Right lobe of liver (tissue), 6 donors: ENCODE data around the gene PKD2L1. TPM values are rescaled to one million over a fixed set of nuclear protein-coding genes. Genes with fewer than 3 reads are reported as not detected.
"Not testable (repeated sequence)": the region's sequence is repeated elsewhere in the genome, so short reads cannot be mapped to it uniquely, and the experiment has no call there.

ENCODE experiments used
- ATAC-seq, 4 donors: fragments of 200-7000 bp; cut with Tn5 transposase; one replicate each; pipeline ENCODE4 v1.9.1; 2020; ENCODE audit warnings: mild to moderate bottlenecking in 4 of 4, moderate library complexity in 4 of 4
- DNase-seq, 3 donors: peaks; one replicate each; pipeline ENCODE4 v3.0.0-alpha.2; 2020
- H3K27ac ChIP-seq, 3 donors: fragments of 200-600 bp; one replicate each; pipeline ENCODE4 v1.8.0; 2022
- H3K27me3 ChIP-seq, 2 donors: fragments of 200-600 bp; one replicate each; pipeline ENCODE4 v1.8.0; 2022
- H3K36me3 ChIP-seq, 4 donors: fragments of 200-600 bp; sonication (generic) in 1 of 4; one replicate each; pipeline versions ENCODE4 v1.5.1 to v1.8.0; 2017 to 2022; ENCODE audit warnings: control low read depth in 1 of 4
- H3K4me1 ChIP-seq, 4 donors: fragments of 200-600 bp; sonication (generic) in 1 of 4; one replicate each; pipeline versions ENCODE4 v1.5.1 to v1.8.0; 2017 to 2022; ENCODE audit warnings: control low read depth in 1 of 4
- H3K4me3 ChIP-seq, 3 donors: fragments of 200-600 bp; one replicate each; pipeline ENCODE4 v1.8.0; 2022
- H3K9me3 ChIP-seq, 4 donors: fragments of 200-600 bp; sonication (generic) in 1 of 4; one replicate each; pipeline versions ENCODE4 v1.5.1 to v1.8.0; 2017 to 2022; ENCODE audit warnings: control low read depth in 1 of 4
- POLR2A ChIP-seq: fragments of 450-650 bp; IDR thresholded peaks from one replicate; pipeline ENCODE4 v1.6.1; 2017; ENCODE audit warnings: antibody characterized with exemption, mild to moderate bottlenecking
- WGBS: methylation state at CpG from one replicate; pipeline ENCODE4 v1.1.6; 2018; ENCODE audit warnings: low coverage, low lambda C conversion rate; ENCODE audit not compliant: insufficient coverage; ENCODE audit errors: missing lambda C conversion rate; 5-methylcytosine and 5-hydroxymethylcytosine counted together
- intact Hi-C, 2 donors: fragments of 100-400 bp; cut with DNase I; formaldehyde crosslinking; loops; one replicate each; pipeline versions ENCODE4 v1.11.2 to v1.14.1; 2022
- total RNA-seq, 6 experiments: library from RNA; depleted of rRNA in 2 of 6; stranded (reverse); fragments of >200 nt in 2 of 6; fragmentation: NEBNext Ultra II Directional in 3 of 6; extraction: Animal tissue kit (Norgen Biotek cat#: 25700) in 3 of 6; gene quantifications; one replicate each; pipeline versions ENCODE4 v1.1.0 to v1.2.4, GENCODE V29; 2016 to 2023
- TF ChIP-seq, protein P1 (sequence below), 4 donors: fragments of 200-600 bp in 3 of 4; fragments of 450-650 bp in 1 of 4; IDR thresholded peaks; one replicate each; pipeline versions ENCODE4 v1.5.1 to v1.8.0; 2016 to 2022; ENCODE audit warnings: antibody characterized with exemption in 4 of 4, mild to moderate bottlenecking in 2 of 4
- donor health status: DM: no; HTN: yes; CAD: no.
- donor health status: DM: no; HTN: no; CAD: no.
- donor health status: DM: no; HTN: no; CAD: no.
- donor health status: DM: no; HTN: yes; CAD: no.
- donor health status: DM: no; HTN: yes; CAD: no.

The PKD2L1 gene
- total RNA-seq, 6 experiments from 2014 or later = 0.12 to 0.26 (median 0.22) TPM; not detected in 3

DNA sequence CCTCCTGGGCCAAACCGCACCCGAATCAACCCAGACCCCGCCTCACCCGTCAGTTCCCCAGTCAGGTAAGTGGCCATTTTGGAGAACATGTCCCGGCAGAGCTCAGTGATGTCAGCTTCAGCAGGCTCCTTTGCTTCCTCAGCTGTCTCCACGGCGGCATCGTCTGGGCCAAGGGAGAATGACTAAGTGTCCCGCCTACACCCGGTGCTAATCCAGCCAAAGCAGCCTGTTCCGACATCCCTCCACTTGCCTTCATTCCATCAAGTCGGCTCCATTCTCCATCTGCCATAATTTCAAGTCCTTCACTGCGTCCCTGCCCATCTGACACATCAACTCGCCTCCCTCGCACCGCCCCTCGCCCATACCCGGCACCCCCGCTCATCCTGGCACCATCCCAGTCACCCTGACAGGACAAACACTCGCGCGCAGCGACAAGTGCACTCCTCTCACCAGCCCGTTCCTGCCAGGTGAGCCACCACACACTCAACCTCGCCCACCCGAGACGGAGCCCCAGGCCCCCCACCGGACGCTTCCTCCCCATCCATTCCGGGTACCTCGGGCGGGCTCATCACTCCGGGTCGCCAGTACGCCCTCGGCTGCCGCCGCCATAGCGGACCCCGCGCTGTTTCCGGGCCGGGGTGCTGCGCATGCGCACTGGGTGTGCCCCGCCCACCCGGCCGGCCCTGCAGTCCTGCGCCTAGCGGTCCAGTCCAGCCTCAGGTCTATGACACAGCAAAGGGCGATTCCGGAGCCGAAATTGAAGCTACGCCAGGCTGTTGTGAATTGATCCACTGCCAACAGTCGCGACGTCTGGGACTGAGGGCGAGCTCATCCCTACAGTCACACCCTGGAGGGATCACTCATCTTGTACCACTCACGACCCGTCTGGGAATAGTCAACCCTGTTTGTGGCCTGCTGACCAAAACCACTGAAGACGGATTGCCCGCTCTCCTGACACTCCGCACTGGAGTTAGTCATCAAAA is 43.7 kb downstream of the PKD2L1 start, which contains the start of gene BLOC1S2:
TSS of gene BLOC1S2 (minus strand) at position 630 of the 983 bp plus-strand sequence. CDS start at position 609, 21 bp downstream.
- Histone ChIP-seq H3K4me3 (peak within 1 kb of the TSS; percentile 82 to 96 (median 92)), H3K27ac (peak within 1 kb of the TSS; percentile 77 to 86 (median 80)), H3K9me3 (no peaks in the 10 kb centered on the region), H3K4me1 (peaks cover 0 to 19% (median 0%) of the 10 kb centered on the region in 4 donors), H3K36me3 (peaks cover 0 to 10% (median 0%) of the 10 kb centered on the region in 4 donors), H3K27me3 (no peaks in the 10 kb centered on the region)
- peak; percentile 90 to 96 (median 94) for ATAC-seq
- 2% methylated on average over 38 of the region's 63 CpGs for WGBS
- DNase-seq = peak; percentile 88 to 92 (median 91)
- TF ChIP-seq POLR2A = peak; percentile 91
- TF ChIP-seq, protein P1, sequence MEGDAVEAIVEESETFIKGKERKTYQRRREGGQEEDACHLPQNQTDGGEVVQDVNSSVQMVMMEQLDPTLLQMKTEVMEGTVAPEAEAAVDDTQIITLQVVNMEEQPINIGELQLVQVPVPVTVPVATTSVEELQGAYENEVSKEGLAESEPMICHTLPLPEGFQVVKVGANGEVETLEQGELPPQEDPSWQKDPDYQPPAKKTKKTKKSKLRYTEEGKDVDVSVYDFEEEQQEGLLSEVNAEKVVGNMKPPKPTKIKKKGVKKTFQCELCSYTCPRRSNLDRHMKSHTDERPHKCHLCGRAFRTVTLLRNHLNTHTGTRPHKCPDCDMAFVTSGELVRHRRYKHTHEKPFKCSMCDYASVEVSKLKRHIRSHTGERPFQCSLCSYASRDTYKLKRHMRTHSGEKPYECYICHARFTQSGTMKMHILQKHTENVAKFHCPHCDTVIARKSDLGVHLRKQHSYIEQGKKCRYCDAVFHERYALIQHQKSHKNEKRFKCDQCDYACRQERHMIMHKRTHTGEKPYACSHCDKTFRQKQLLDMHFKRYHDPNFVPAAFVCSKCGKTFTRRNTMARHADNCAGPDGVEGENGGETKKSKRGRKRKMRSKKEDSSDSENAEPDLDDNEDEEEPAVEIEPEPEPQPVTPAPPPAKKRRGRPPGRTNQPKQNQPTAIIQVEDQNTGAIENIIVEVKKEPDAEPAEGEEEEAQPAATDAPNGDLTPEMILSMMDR (IDR thresholded peaks at IDR 0.05) = no peak
- intact Hi-C loops = no loop called here

DNA sequence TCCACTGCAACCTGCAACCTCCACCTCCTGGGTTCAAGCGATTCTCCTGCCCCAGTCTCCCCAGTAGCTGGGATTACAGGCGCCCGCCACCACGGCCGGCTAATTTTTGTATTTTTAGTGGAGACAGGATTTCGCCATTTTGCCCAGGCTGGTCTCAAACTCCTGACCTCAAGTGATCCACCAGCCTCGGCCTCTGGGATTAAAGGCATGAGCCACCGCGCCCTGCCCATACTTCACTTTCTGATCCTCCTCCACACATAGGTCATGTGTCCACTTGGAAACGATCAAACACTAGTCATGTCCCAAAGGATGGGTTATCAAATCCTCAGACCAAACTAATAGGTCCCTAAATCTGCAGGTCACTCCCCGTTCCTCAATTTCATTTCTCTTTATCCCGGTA is 44.7 kb downstream of the PKD2L1 start:
- DNase-seq, intact Hi-C loops, H3K9me3 ChIP-seq, ATAC-seq, H3K27me3 ChIP-seq: not testable (repeated sequence)
- 88% methylated on average over 9 of the region's 12 CpGs for WGBS
- H3K27ac ChIP-seq = peak overlapping the region in 1 of 3 donors; percentile 80
- H3K36me3 ChIP-seq = peaks cover 0 to 20% (median 1%) of the 10 kb centered on the region in 4 donors
- peak overlapping the region; percentile 82 to 96 (median 92) for H3K4me3 ChIP-seq
- peaks cover 0 to 15% (median 0%) of the 10 kb centered on the region in 4 donors for H3K4me1 ChIP-seq

DNA sequence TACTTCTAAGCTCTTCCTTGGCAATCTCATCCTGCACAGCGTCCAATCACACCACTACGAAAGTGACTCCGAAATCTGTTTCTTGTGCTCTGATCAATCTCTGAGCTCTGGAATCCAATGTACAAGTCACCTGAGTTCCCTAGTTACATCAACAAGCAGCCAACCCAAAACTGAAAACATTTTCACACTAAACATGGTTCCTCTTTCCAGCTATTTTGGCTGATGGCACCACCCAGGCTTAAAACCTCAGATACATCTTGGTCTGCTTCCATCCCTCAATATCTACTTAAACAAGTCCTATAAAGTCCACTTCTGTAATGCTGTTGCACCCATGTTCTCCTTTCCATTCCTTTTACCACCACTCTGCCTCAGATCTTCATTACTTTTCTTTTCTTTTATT is 47.1 kb downstream of the PKD2L1 start:
- H3K36me3 ChIP-seq = peaks cover 0 to 38% (median 14%) of the 10 kb centered on the region in 4 donors
- WGBS = 96% methylated on average over 3 of the region's 3 CpGs
- TF ChIP-seq, protein P1 (IDR thresholded peaks at IDR 0.05) = no peak
- TF ChIP-seq POLR2A = no peak
- no peak for ATAC-seq
- no peak overlapping the region for H3K27ac ChIP-seq
- intact Hi-C loops = no loop called here
- peaks cover 0 to 15% (median 0%) of the 10 kb centered on the region in 4 donors for H3K4me1 ChIP-seq
- no peak for DNase-seq
- H3K4me3 ChIP-seq = no peak overlapping the region
- no peaks in the 10 kb centered on the region for H3K27me3 ChIP-seq
- no peaks in the 10 kb centered on the region for H3K9me3 ChIP-seq

DNA sequence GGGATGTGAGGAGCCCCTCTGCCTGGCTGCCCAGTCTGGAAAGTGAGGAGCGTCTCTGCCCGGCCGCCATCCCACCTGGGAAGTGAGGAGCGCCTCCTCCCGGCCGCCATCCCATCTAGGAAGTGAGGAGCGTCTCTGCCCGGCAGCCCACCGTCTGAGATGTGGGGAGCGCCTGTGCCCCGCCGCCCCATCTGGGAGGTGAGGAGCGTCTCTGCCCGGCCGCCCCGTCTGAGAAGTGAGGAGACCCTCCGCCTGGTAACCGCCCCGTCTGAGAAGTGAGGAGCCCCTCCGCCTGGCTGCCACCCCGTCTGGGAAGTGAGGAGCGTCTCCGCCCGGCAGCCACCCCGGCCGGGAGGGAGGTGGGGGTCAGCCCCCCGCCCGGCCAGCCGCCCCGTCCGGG is 53.1 kb downstream of the PKD2L1 start:
- H3K27ac ChIP-seq, H3K27me3 ChIP-seq, ATAC-seq, intact Hi-C loops, H3K9me3 ChIP-seq, H3K4me1 ChIP-seq, DNase-seq, H3K4me3 ChIP-seq: not testable (repeated sequence)
- peaks cover 0 to 40% (median 16%) of the 10 kb centered on the region in 4 donors for H3K36me3 ChIP-seq
- WGBS = no CpG with 5 or more reads among the region's 31 CpGs

DNA sequence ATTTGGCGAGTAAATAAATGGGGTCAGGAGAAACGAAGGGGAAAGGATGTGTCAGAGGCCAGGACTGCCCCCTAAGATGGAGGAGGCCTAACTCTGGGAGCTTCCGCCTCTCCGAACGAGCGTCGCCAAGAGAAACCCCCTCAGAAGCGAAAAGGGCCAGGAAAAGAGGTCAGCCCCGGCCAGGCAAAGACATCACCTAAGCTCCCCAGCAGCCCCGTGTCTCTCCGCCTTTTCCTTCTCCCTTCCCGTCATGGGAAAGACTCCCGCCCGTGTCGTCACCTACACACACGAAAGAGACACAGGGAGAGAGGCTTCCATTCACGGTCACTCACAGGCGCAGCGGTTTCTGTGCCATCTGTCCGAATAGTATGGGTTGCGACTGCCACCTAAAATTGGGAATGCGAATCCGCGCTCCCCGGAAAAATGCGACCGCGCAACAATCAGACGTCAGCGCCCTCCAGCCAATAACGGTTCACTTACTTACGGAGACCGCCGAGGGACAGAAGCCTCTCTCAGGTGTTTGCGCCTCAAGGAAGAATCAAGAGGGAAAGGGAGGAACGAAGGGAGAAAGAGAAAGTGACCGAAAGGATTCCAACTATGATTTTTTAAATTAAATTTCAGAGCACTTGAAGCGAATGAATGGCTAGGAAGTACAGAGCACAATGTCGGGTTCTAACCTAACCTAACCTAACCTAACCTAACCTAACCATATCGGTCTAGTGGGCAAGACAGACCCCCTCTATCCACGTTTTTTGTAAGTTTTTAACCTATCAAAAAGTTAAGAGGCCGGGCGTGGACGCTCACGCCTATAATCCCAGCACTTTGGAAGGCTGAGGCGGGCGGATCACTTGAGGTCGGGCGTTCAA is 62.6 kb downstream of the PKD2L1 start, which contains the start of gene CWF19L1:
TSS of gene CWF19L1 (minus strand) at position 400 of the 866 bp plus-strand sequence. CDS start at position 355, 45 bp downstream.
- peak; percentile 92 to 98 (median 96) for ATAC-seq
- H3K4me3 ChIP-seq = peak within 1 kb of the TSS; percentile 62 to 98 (median 86)
- no peaks in the 10 kb centered on the region for H3K9me3 ChIP-seq
- H3K4me1 ChIP-seq = peaks cover 0 to 9% (median 3%) of the 10 kb centered on the region in 4 donors
- 2% methylated on average over 38 of the region's 49 CpGs for WGBS
- no peaks in the 10 kb centered on the region for H3K27me3 ChIP-seq
- peak within 1 kb of the TSS; percentile 47 to 72 (median 71) for H3K27ac ChIP-seq
- peak; percentile 85 to 92 (median 89) for DNase-seq
- TF ChIP-seq POLR2A = peak; percentile 51
- TF ChIP-seq, protein P1 (IDR thresholded peaks at IDR 0.05) = no peak
- no peaks in the 10 kb centered on the region for H3K36me3 ChIP-seq
- intact Hi-C loops = loop anchor here in 1 of 2 donors (5.0 kb wide), 1 partner anchor 70 kb away; no protein-coding TSS in a partner anchor
